Measurements from ENCODE around the gene TRPM2. TPM values are rescaled to one million over a fixed set of nuclear protein-coding genes. Genes with fewer than 3 reads are reported as not detected.

TRPM2 gene
- total and polyA plus RNA-seq, 10 of the 15 experiments (the other 5 are each of a cell fraction or from before 2014, with no cell fraction given), result 0.03 to 9.1 (median 2.6) TPM

DNA sequence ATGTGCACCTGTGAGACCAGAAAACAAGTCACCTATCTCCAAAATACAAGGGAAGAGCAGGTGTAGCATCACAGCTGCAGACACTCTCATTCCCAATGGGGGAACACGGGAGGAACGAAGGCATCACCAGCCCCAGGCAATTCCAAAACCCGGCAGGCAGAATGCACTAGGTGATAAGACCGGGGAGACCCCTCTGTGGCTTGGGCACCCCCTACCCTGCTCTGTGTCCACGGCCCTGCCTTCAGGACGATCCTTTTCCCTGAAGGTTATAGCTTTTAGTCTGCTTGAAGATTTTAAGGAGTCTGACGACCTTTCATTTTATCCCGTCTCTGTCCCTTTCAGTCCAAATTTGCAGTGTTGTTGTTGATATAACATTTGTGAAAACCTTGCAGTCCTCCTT is 19.2 kb downstream of the TRPM2 start:
- POLR2A ChIA-PET, result no interaction called here

GRCh38 chr21:44374601-44375280 is 21.3 kb downstream of the TRPM2 start:
- H3K27ac ChIP-seq (ENCODE audit: control insufficient read depth, insufficient read depth), result no peak overlapping the region
- no peaks in the 10 kb centered on the region for H4K20me1 ChIP-seq (ENCODE audit: control insufficient read depth, insufficient read depth)
- 84% methylated on average over 24 of the region's 24 CpGs for WGBS (ENCODE audit: insufficient coverage, insufficient replicate concordance, low lambda C conversion rate, missing lambda C conversion rate)
- H2AFZ ChIP-seq (ENCODE audit: control insufficient read depth, low read depth, low read length), result no peak overlapping the region
- BruUV-seq (replicated peaks), result no TSS peak
- H3K9me3 ChIP-seq (replicated peaks; ENCODE audit: control insufficient read depth, insufficient read depth, low read length), result no peaks in the 10 kb centered on the region; the same call in 2 of the 3 replicates
- H3K27me3 ChIP-seq (replicated peaks in 1 of 2; ENCODE audit: control insufficient read depth in 2 of 2, insufficient read depth in 2 of 2, low read length in 1 of 2), result no peaks in the 10 kb centered on the region
- no peak overlapping the region for H3K4me2 ChIP-seq (ENCODE audit: control insufficient read depth, insufficient read depth)
- ChIA-PET SMC1A (ENCODE audit: uncharacterized antibody, unreplicated experiment) (no interaction called here), RAD21 (ENCODE audit: unreplicated experiment) (no interaction called here), POLR2A (no interaction called here), CTCF (no interaction called here)
- no peaks in the 10 kb centered on the region for H3K79me2 ChIP-seq (ENCODE audit: control insufficient read depth, insufficient read depth, low read length)
- H3K4me1 ChIP-seq (ENCODE audit: control insufficient read depth, insufficient read depth, low read length), result peaks cover 3% of the 10 kb centered on the region; the same call in 1 of the 2 replicates
- DNase-seq (ENCODE audit: low read depth, low spot score) (no peak), FAIRE-seq (no peak), ATAC-seq (no peak)
- no peak overlapping the region for H3K4me3 ChIP-seq
- H3K9ac ChIP-seq (ENCODE audit: control insufficient read depth, insufficient read depth, low read length), result no peak overlapping the region
- H3K36me3 ChIP-seq (ENCODE audit: control insufficient read depth in 2 of 2, insufficient read depth in 2 of 2, low read length in 1 of 2), result no peaks in the 10 kb centered on the region; a peak in 1 of 4 replicates
- intact Hi-C loops (cut with micrococcal nuclease; ENCODE audit: unreplicated experiment) (no loop called here), in situ Hi-C loops (cut with MboI) (loop anchor here (5.0 kb wide), 2 partner anchors 48 to 78 kb away; no protein-coding TSS in a partner anchor)
- TF ChIP-seq HDAC2 (IDR thresholded peaks at IDR 0.05) (no peak), ZNF687 (IDR thresholded peaks at IDR 0.05) (no peak), E4F1 (IDR thresholded peaks at IDR 0.05; ENCODE audit: borderline replicate concordance, partially characterized antibody) (no peak), YY1 (IDR thresholded peaks at IDR 0.05; ENCODE audit: low read depth, low read length) (no peak), PML (IDR thresholded peaks at IDR 0.05; ENCODE audit: low read length) (no peak)

More for the DNA sequence above, 19.2 kb downstream of the TRPM2 start:
- RAD21 ChIA-PET (ENCODE audit: unreplicated experiment), result no interaction called here
- Histone ChIP-seq H3K27me3 (replicated peaks in 1 of 2; ENCODE audit: control insufficient read depth in 2 of 2, insufficient read depth in 2 of 2, low read length in 1 of 2) (no peaks in the 10 kb centered on the region), H3K4me1 (ENCODE audit: control insufficient read depth, insufficient read depth, low read length) (peaks cover 3% of the 10 kb centered on the region; the same call in 1 of the 2 replicates), H3K79me2 (ENCODE audit: control insufficient read depth, insufficient read depth, low read length) (no peaks in the 10 kb centered on the region), H3K9ac (ENCODE audit: control insufficient read depth, insufficient read depth, low read length) (no peak overlapping the region), H4K20me1 (ENCODE audit: control insufficient read depth, insufficient read depth) (no peaks in the 10 kb centered on the region), H2AFZ (ENCODE audit: control insufficient read depth, low read depth, low read length) (no peak overlapping the region), H3K4me3 (no peak overlapping the region), H3K36me3 (ENCODE audit: control insufficient read depth in 2 of 2, insufficient read depth in 2 of 2, low read length in 1 of 2) (no peaks in the 10 kb centered on the region; a peak in 1 of 4 replicates), H3K4me2 (ENCODE audit: control insufficient read depth, insufficient read depth) (no peak overlapping the region), H3K9me3 (replicated peaks; ENCODE audit: control insufficient read depth, insufficient read depth, low read length) (no peaks in the 10 kb centered on the region; the same call in 2 of the 3 replicates), H3K27ac (ENCODE audit: control insufficient read depth, insufficient read depth) (no peak overlapping the region)
- SMC1A ChIA-PET (ENCODE audit: uncharacterized antibody, unreplicated experiment), result no interaction called here
- in situ Hi-C loops (cut with MboI), result loop anchor here (5.0 kb wide), 1 partner anchor 50 kb away; no protein-coding TSS in a partner anchor
- FAIRE-seq (no peak), DNase-seq (ENCODE audit: low read depth, low spot score) (no peak), ATAC-seq (no peak)
- no TSS peak for BruUV-seq (replicated peaks)
- 47% methylated on average over 8 of the region's 8 CpGs for WGBS (ENCODE audit: insufficient coverage, insufficient replicate concordance, low lambda C conversion rate, missing lambda C conversion rate)
- intact Hi-C loops (cut with micrococcal nuclease; ENCODE audit: unreplicated experiment), result no loop called here
- CTCF ChIA-PET, result no interaction called here
- TF ChIP-seq TAF1 (IDR thresholded peaks at IDR 0.05; ENCODE audit: borderline replicate concordance, low read depth, low read length) (no peak), ESRRA (IDR thresholded peaks at IDR 0.05; ENCODE audit: low read length) (no peak), CHD4 (IDR thresholded peaks at IDR 0.05) (no peak), YY1 (IDR thresholded peaks at IDR 0.05; ENCODE audit: low read depth, low read length) (no peak), PML (IDR thresholded peaks at IDR 0.05; ENCODE audit: low read length) (no peak), RB1 (IDR thresholded peaks at IDR 0.05; ENCODE audit: borderline replicate concordance) (no peak)
- TF ChIP-seq, protein P1, sequence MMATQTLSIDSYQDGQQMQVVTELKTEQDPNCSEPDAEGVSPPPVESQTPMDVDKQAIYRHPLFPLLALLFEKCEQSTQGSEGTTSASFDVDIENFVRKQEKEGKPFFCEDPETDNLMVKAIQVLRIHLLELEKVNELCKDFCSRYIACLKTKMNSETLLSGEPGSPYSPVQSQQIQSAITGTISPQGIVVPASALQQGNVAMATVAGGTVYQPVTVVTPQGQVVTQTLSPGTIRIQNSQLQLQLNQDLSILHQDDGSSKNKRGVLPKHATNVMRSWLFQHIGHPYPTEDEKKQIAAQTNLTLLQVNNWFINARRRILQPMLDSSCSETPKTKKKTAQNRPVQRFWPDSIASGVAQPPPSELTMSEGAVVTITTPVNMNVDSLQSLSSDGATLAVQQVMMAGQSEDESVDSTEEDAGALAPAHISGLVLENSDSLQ (IDR thresholded peaks at IDR 0.05), result no peak
